K562 (cell line): ENCODE measurements around the gene MOGAT2. TPM values are rescaled to one million over a fixed set of nuclear protein-coding genes. Genes with fewer than 3 reads are reported as not detected.

ENCODE experiments used
- ATAC-seq: fragments of 200-7000 bp; cut with Tn5 transposase; 3 replicates; pipeline ENCODE4 v1.9.1; 2020; ENCODE audit warnings: moderate library complexity
- BruUV-seq: library from RNA; stranded (reverse); fragments of 400-500 nt; replicated peaks from 2 replicates; lab custom pipeline; 2021; lab: Mats Ljungman, UMichigan
- CTCF ChIA-PET: fragments of 300-600 bp; formaldehyde crosslinking; extraction: SDS; loops from one replicate; lab custom pipeline; 2021; ENCODE audit warnings: low intra/inter-chr PET ratio; lab: Yijun Ruan, JAX
- POLR2A ChIA-PET: fragments of 300-600, 350-650 bp; sonication (Branson Sonifier 250); formaldehyde crosslinking; extraction: SDS; loops from one replicate; lab custom pipeline; 2021; ENCODE audit warnings: antibody characterized with exemption, inconsistent platforms; lab: Yijun Ruan, JAX
- DNase-seq, 4 experiments: peaks; one replicate each; pipeline versions ENCODE4 v3.0.0 to v3.0.0-alpha.2; 2011 to 2018; ENCODE audit warnings: low spot score in 3 of 4, mixed read lengths in 3 of 4; ENCODE audit errors: extremely low read depth in 1 of 4
- FAIRE-seq: peaks from 2 replicates; lab custom pipeline; 2011; peaks lifted over from hg19 to GRCh38; lab: Jason Lieb, UNC
- H2AFZ ChIP-seq: 2 replicates; pipeline ENCODE4 v1.6.0; 2011; ENCODE audit warnings: low read depth, low read length, control low read depth, inconsistent platforms
- H3K27ac ChIP-seq: fragments of 200-600 bp; 3 replicates; pipeline ENCODE4 v1.8.0; 2011; ENCODE audit warnings: low read depth, mild to moderate bottlenecking, control low read depth, inconsistent platforms, low read length, moderate library complexity, mixed read lengths; ENCODE audit errors: extremely low read depth
- H3K27me3 ChIP-seq, 2 experiments: fragments of 300-600 bp in 1 of 2; 2 replicates in 1 of 2; 3 replicates in 1 of 2; pipeline versions ENCODE4 v1.6.0 to v1.8.0; 2011; ENCODE audit warnings: inconsistent platforms in 2 of 2, low read length in 2 of 2, mild to moderate bottlenecking in 1 of 2, mixed read lengths in 1 of 2, moderate library complexity in 1 of 2; ENCODE audit not compliant: control insufficient read depth in 2 of 2, insufficient read depth in 2 of 2
- H3K36me3 ChIP-seq: fragments of 300-600 bp; 3 replicates; pipeline ENCODE4 v1.8.0; 2011; ENCODE audit warnings: mild to moderate bottlenecking, low read length, inconsistent platforms; ENCODE audit not compliant: control insufficient read depth, insufficient read depth
- H3K4me1 ChIP-seq, 2 experiments: fragments of 200-600 bp in 1 of 2; replicated peaks in 1 of 2; 2 replicates in 1 of 2; 3 replicates in 1 of 2; pipeline versions ENCODE4 v1.5.1 to v1.8.0; 2011; ENCODE audit warnings: inconsistent platforms in 2 of 2, low read length in 2 of 2, mild to moderate bottlenecking in 1 of 2, mixed read lengths in 1 of 2, moderate library complexity in 1 of 2; ENCODE audit not compliant: control insufficient read depth in 2 of 2, insufficient read depth in 2 of 2
- H3K4me2 ChIP-seq: 2 replicates; pipeline ENCODE4 v1.6.1; 2011; ENCODE audit warnings: low read length, control low read depth, inconsistent platforms, mixed read lengths; ENCODE audit not compliant: insufficient read depth
- H3K4me3 ChIP-seq: fragments of 200-600 bp; sonication (generic), shearing (Covaris generic); 2 replicates; pipeline ENCODE4 v1.5.1; 2016; ENCODE audit warnings: control low read depth, inconsistent platforms
- H3K79me2 ChIP-seq: fragments of 200-600 bp; 3 replicates; pipeline ENCODE4 v1.8.0; 2011; ENCODE audit warnings: low read length, inconsistent platforms; ENCODE audit not compliant: control insufficient read depth, insufficient read depth
- H3K9ac ChIP-seq, 2 experiments: 2 replicates each; pipeline versions ENCODE4 v1.6.0 to v1.6.1; 2011; ENCODE audit warnings: low read depth in 2 of 2, low read length in 2 of 2, control low read depth in 1 of 2, inconsistent platforms in 1 of 2, mild to moderate bottlenecking in 1 of 2, mixed read lengths in 1 of 2; ENCODE audit not compliant: insufficient read depth in 1 of 2
- H3K9me1 ChIP-seq: one replicate; pipeline ENCODE4 v1.6.0; 2011; ENCODE audit warnings: inconsistent platforms, mild to moderate bottlenecking, low read length, moderate library complexity; ENCODE audit not compliant: control insufficient read depth, insufficient read depth
- H3K9me3 ChIP-seq: replicated peaks from 2 replicates; pipeline ENCODE4 v1.5.1; 2011; ENCODE audit warnings: low read depth, low read length, inconsistent platforms; ENCODE audit not compliant: control insufficient read depth, insufficient read depth
- H4K20me1 ChIP-seq: replicated peaks from 2 replicates; pipeline ENCODE4 v1.6.1; 2011; ENCODE audit warnings: low read length, inconsistent platforms, mixed read lengths; ENCODE audit not compliant: control insufficient read depth, insufficient read depth
- BHLHE40 ChIP-seq: IDR thresholded peaks from 2 replicates; pipeline ENCODE4 v1.6.1; 2011; ENCODE audit warnings: low read length, improper control_type of control experiment
- BRF1 ChIP-seq: IDR thresholded peaks from 3 replicates; pipeline ENCODE4 v1.6.1; 2011; ENCODE audit warnings: borderline replicate concordance, mild to moderate bottlenecking; ENCODE audit not compliant: insufficient read length; ENCODE audit errors: extremely low read depth
- CC2D1A ChIP-seq: fragments of 450-650 bp; IDR thresholded peaks from 2 replicates; pipeline ENCODE4 v1.6.1; 2017; ENCODE audit warnings: mild to moderate bottlenecking
- COPS2 ChIP-seq: fragments of 450-650 bp; conservative IDR thresholded peaks from 2 replicates; pipeline ENCODE4 v1.6.1; 2016; ENCODE audit warnings: mild to moderate bottlenecking, moderate library complexity
- EHMT2 ChIP-seq: fragments of 450-650 bp; IDR thresholded peaks from 2 replicates; pipeline ENCODE4 v1.6.1; 2018; ENCODE audit warnings: antibody characterized with exemption
- EWSR1 ChIP-seq: fragments of 450-650 bp; IDR thresholded peaks from 2 replicates; pipeline ENCODE4 v1.6.1; 2018; ENCODE audit warnings: borderline replicate concordance, mild to moderate bottlenecking, low read depth, moderate library complexity; ENCODE audit not compliant: partially characterized antibody
- FOXA1 ChIP-seq: fragments of 450-650 bp; IDR thresholded peaks from 2 replicates; pipeline ENCODE4 v1.6.1; 2016; ENCODE audit warnings: mild to moderate bottlenecking, borderline replicate concordance
- JUN ChIP-seq, 2 experiments: sonication (generic) in 1 of 2; formaldehyde crosslinking in 1 of 2; IDR thresholded peaks; 2 replicates each; pipeline versions ENCODE4 v1.6.1 to v1.8.0; 2012 to 2022; ENCODE audit warnings: borderline replicate concordance in 2 of 2, mild to moderate bottlenecking in 2 of 2, improper control_type of control experiment in 1 of 2, low read depth in 1 of 2, low read length in 1 of 2, missing genetic modification reagents in 1 of 2
- KLF6 ChIP-seq: fragments of 250-450 bp; sonication (Bioruptor Pico); IDR thresholded peaks from 2 replicates; pipeline ENCODE4 v1.4.0; 2020; ENCODE audit warnings: mild to moderate bottlenecking, moderate library complexity, borderline replicate concordance
- MTA2 ChIP-seq: fragments of 450-650 bp; IDR thresholded peaks from 2 replicates; pipeline ENCODE4 v1.6.1; 2016; ENCODE audit warnings: low read depth
- MTF1 ChIP-seq: fragments of 250-450 bp; sonication (Bioruptor Pico); IDR thresholded peaks from 2 replicates; pipeline ENCODE4 v1.9.0; 2021; ENCODE audit warnings: moderate library complexity, mild to moderate bottlenecking, inconsistent platforms, borderline replicate concordance
- RNF219 ChIP-seq: fragments of 250-450 bp; sonication (Bioruptor Pico); IDR thresholded peaks from 2 replicates; pipeline ENCODE4 v1.5.0; 2022; ENCODE audit warnings: mild to moderate bottlenecking
- U2AF2 ChIP-seq: fragments of 200-400 bp; formaldehyde crosslinking; optimal IDR thresholded peaks from 2 replicates; pipeline ENCODE3; 2017; ENCODE audit warnings: low read depth, mild to moderate bottlenecking, low read length
- USF1 ChIP-seq: sonication (generic); formaldehyde crosslinking; IDR thresholded peaks from 2 replicates; pipeline ENCODE4 v1.9.0; 2022; ENCODE audit warnings: mild to moderate bottlenecking, missing genetic modification reagents
- ZBTB11 ChIP-seq, 3 experiments: fragments of 200-800 bp in 1 of 3; fragments of 250-450 bp in 1 of 3; fragments of 450-650 bp in 1 of 3; sonication (Bioruptor Pico) in 1 of 3; sonication (Bioruptor generic) in 1 of 3; formaldehyde crosslinking in 1 of 3; IDR thresholded peaks; 2 replicates each; pipeline versions ENCODE4 v1.6.1 to v1.8.0; 2016 to 2022; ENCODE audit warnings: mild to moderate bottlenecking in 2 of 3, missing genetic modification characterization in 2 of 3, missing compliant biosample characterization in 1 of 3, moderate library complexity in 1 of 3
- ZBTB8A ChIP-seq: fragments of 450-650 bp; IDR thresholded peaks from 2 replicates; pipeline ENCODE4 v1.6.1; 2018; ENCODE audit warnings: mild to moderate bottlenecking, moderate library complexity; ENCODE audit not compliant: partially characterized antibody
- ZNF316 ChIP-seq: fragments of 450-650 bp; IDR thresholded peaks from 2 replicates; pipeline ENCODE4 v1.6.1; 2016
- WGBS: fragments of 100-300 bp; shearing (Covaris generic); methylation state at CpG from one replicate; pipeline ENCODE4 v1.1.6; 2016; ENCODE audit warnings: low coverage, mixed read lengths; ENCODE audit not compliant: insufficient coverage; ENCODE audit errors: missing lambda C conversion rate; 5-methylcytosine and 5-hydroxymethylcytosine counted together
- in situ Hi-C: fragments of 300-500 bp; cut with MboI; formaldehyde crosslinking; loops from 4 replicates; pipeline ENCODE4 v1.15.0; 2018; ENCODE audit warnings: inconsistent platforms, mixed read lengths
- intact Hi-C: fragments of 100-400 bp; cut with micrococcal nuclease; formaldehyde crosslinking; loops from 2 replicates; pipeline ENCODE4 v1.14.2; 2022
- polyA plus RNA-seq, 8 experiments: library from polyadenylated mRNA; depleted of rRNA in 4 of 8; stranded (reverse) in 5 of 8; unstranded in 3 of 8; fragments of >200 nt; fragmentation: Nextera tagmentation in 2 of 8; fragmentation: Illumina TruSeq in 1 of 8; extraction: Ambion mirVana in 2 of 8; extraction: Trizol in 1 of 8; gene quantifications; 2 replicates each; pipeline versions ENCODE4 v1.2.1 to v1.2.3, GENCODE V29; 2011 to 2014; ENCODE audit warnings: inconsistent platforms in 1 of 8, missing spikeins in 1 of 8
- total RNA-seq, 7 experiments: library from RNA; depleted of rRNA in 6 of 7; stranded (reverse); fragments of >200 nt in 6 of 7; fragmentation: Illumina TruSeq in 2 of 7; extraction: Trizol in 2 of 7; gene quantifications; 2 replicates each; pipeline versions ENCODE4 v1.2.1 to v1.2.3, GENCODE V29; 2011 to 2021; ENCODE audit warnings: low replicate concordance in 1 of 7

The MOGAT2 gene
- total and polyA plus RNA-seq, 9 of the 15 experiments (the other 6 are each of a cell fraction or from before 2014, with no cell fraction given) = 0.09 TPM; not detected in 7

- Histone ChIP-seq H3K9ac (no peak overlapping the region; a peak in 1 of 4 replicates), H3K79me2 (no peaks in the 10 kb centered on the region), H3K4me1 (no peaks in the 10 kb centered on the region), H3K9me1 (no peaks in the 10 kb centered on the region), H3K4me3 (no peak overlapping the region), H3K27me3 (no peaks in the 10 kb centered on the region), H4K20me1 (no peaks in the 10 kb centered on the region), H2AFZ (no peak overlapping the region), H3K4me2 (no peak overlapping the region), H3K36me3 (no peaks in the 10 kb centered on the region), H3K9me3 (no peaks in the 10 kb centered on the region), H3K27ac (no peak overlapping the region)
- POLR2A ChIA-PET = interaction anchor here (0.7 to 1.2 kb wide), 2 partner anchors 10 to 25 kb away, joined by 3 to 4 read pairs; no protein-coding TSS in a partner anchor
- FAIRE-seq (no peak), ATAC-seq (no peak), DNase-seq (no peak)
- intact Hi-C loops = no loop called here
- TF ChIP-seq RNF219 (CRISPR knock-in tag) (no peak), FOXA1 (no peak), JUN (IDR thresholded peaks at IDR 0.05; ENCODE audit: borderline replicate concordance, low read depth, low read length) (no peak), JUN (CRISPR knock-in tag; IDR thresholded peaks at IDR 0.05; ENCODE audit: borderline replicate concordance) (no peak), CC2D1A (no peak), U2AF2 (no peak), MTF1 (CRISPR knock-in tag) (no peak), USF1 (CRISPR knock-in tag) (no peak), ZBTB8A (no peak), EHMT2 (no peak), KLF6 (CRISPR knock-in tag) (no peak), ZBTB11 (CRISPR knock-in tag; IDR thresholded peaks at IDR 0.05) (no peak), ZNF316 (no peak), MTA2 (no peak), BHLHE40 (no peak), EWSR1 (no peak), COPS2 (no peak), BRF1 (no peak)
- in situ Hi-C loops = no loop called here
- no TSS peak for BruUV-seq
- CTCF ChIA-PET = no interaction called here
- 13% methylated on average over 4 of the region's 4 CpGs for WGBS
Measured at GRCh38 chr11:75759832-75760231, 42.2 kb downstream of the MOGAT2 start.
